ENCODE data around the gene TEAD4.

TEAD4 gene

DNA sequence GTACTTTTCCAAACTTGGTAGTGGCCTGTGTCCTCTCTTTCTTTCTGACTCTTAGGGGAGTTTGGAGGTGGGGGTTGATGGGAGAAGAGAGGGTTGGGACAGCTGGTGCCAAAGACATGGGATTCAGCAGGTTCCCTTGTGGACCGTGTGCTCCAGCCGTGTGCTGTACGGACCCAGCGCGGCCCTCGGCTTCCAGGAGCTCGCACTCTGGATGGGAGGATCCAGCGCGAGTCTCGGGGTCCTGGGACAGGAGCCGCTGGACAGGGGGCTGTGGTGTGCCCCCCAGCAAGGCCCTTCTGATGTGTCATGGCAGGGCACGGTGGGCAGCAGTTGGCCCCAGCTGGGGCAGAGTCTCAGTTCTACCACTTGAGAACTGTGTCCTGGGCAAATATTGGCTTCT, 73.0 kb downstream of the TEAD4 start:
- no peak overlapping the region for H3K27ac ChIP-seq (ENCODE audit: low read length)
- H3K9ac ChIP-seq (ENCODE audit: low read length in 2 of 2), result no peak overlapping the region
- H3K36me3 ChIP-seq (ENCODE audit: control insufficient read depth in 2 of 2, insufficient read depth in 2 of 2, low read length in 2 of 2), result peaks cover 0 to 2% of the 10 kb centered on the region in 2 donors
- H3K4me3 ChIP-seq (ENCODE audit: low read length in 2 of 2), result no peak overlapping the region
- peaks cover 9% of the 10 kb centered on the region for H3K4me1 ChIP-seq (ENCODE audit: control insufficient read depth, insufficient read depth, low read length)
- no peaks in the 10 kb centered on the region for H3K27me3 ChIP-seq (ENCODE audit: control insufficient read depth in 1 of 2, insufficient read depth in 2 of 2, low read length in 2 of 2)
- H3K9me3 ChIP-seq (ENCODE audit: control insufficient read depth in 2 of 2, low read length in 2 of 2), result no peaks in the 10 kb centered on the region

DNA sequence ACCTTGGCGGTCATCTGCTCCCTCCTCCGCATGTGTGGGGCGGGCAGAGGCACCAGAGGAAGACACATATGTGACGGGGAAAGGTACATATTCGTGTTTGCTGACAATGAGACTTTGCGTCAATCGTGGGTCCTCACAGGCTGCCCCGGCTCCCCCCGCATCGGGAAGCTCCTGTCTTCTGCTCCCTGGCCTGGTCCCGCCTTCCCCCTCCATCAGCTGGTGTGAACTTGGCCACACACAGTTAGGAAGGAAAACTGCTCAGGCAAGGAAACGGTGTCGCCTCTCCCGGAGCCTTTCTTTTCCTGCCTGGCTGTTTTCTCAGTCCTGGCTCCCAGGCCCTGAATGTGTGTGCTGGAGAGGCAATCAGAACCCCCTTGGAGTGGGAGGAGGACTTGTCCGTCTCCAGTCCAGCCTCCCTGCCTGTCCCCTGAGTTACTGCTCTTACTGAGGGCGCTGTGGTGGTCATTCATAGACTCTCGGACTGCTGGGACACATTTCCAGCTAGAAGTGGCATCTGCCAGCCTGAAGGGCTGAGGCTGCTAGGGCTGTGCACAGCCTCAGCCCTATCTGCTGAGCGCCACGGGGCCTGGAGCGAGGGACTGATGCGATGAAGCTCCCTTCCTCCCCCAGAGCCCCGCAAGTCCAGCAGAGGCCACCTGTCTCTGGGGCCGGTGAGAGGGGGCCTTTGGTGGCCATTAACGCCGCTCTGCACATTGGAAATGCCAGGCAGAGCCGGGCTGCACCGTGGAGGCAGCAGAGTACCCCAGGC, 73.8 kb downstream of the TEAD4 start:
- H3K36me3 ChIP-seq (ENCODE audit: control insufficient read depth in 2 of 2, insufficient read depth in 2 of 2, low read length in 2 of 2), result peaks cover 0 to 2% of the 10 kb centered on the region in 2 donors
- peaks cover 9% of the 10 kb centered on the region for H3K4me1 ChIP-seq (ENCODE audit: control insufficient read depth, insufficient read depth, low read length)
- H3K27me3 ChIP-seq (ENCODE audit: control insufficient read depth in 1 of 2, insufficient read depth in 2 of 2, low read length in 2 of 2), result no peaks in the 10 kb centered on the region
- H3K27ac ChIP-seq (ENCODE audit: low read length), result no peak overlapping the region
- no peaks in the 10 kb centered on the region for H3K9me3 ChIP-seq (ENCODE audit: control insufficient read depth in 2 of 2, low read length in 2 of 2)
- no peak overlapping the region for H3K4me3 ChIP-seq (ENCODE audit: low read length in 2 of 2)
- no peak overlapping the region for H3K9ac ChIP-seq (ENCODE audit: low read length in 2 of 2)

DNA sequence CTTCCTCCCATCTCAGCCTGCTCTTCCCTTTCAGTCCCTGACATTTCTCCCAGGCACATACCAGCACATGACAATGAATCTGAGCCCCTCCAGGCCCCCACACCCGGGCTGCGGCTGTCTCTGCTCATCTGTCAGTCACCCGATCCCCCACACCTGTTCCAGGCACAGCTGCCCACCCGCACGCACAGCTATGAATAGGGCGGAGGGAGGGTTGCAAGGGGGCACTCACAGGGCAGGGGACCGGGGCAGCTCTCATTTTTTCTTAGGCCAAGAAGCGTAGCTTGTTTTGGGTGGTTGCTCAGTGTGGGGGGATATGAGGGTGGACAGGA, 74.3 kb downstream of the TEAD4 start:
- Histone ChIP-seq H3K9ac (ENCODE audit: low read length in 2 of 2) (no peak overlapping the region), H3K9me3 (ENCODE audit: control insufficient read depth in 2 of 2, low read length in 2 of 2) (no peaks in the 10 kb centered on the region), H3K36me3 (ENCODE audit: control insufficient read depth in 2 of 2, insufficient read depth in 2 of 2, low read length in 2 of 2) (peaks cover 0 to 2% of the 10 kb centered on the region in 2 donors), H3K4me3 (ENCODE audit: low read length in 2 of 2) (no peak overlapping the region), H3K27me3 (ENCODE audit: control insufficient read depth in 1 of 2, insufficient read depth in 2 of 2, low read length in 2 of 2) (no peaks in the 10 kb centered on the region), H3K27ac (ENCODE audit: low read length) (no peak overlapping the region), H3K4me1 (ENCODE audit: control insufficient read depth, insufficient read depth, low read length) (peaks cover 9% of the 10 kb centered on the region)

DNA sequence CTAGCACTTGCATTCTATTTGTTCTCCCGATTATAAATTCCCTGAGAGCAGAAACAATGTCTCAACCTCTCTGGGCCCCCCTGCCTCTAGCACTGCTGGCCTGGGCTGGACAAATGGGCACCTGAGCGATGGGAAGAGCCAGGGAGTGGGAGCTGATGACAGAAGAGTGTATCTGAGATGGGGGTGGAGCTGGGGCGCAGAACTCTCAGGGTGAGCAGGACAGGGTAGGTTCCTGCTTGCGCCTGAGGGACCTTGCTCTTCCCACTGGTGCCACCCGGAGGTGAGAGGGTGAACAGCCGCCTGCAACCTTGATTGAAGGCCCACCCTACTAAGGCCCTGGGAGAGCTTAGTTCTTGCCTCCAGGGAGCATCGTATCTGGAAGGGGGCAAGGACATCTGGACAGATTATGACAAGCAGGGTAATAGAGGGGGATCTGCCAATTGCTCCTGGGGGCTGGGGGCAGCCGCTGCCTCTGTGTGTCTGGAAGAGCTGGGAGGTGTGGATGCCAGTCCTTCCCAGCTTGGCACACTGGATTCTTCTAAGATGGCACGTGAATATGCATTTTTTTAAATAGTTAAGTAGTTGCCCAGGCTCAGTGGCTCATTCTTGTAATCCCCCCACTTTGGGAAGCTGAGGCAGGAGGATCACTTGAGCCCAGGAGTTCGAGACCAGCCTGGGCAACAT, 75.0 kb downstream of the TEAD4 start:
- H3K4me1 ChIP-seq (ENCODE audit: control insufficient read depth, insufficient read depth, low read length), result peaks cover 9% of the 10 kb centered on the region
- H3K9me3 ChIP-seq (ENCODE audit: control insufficient read depth in 2 of 2, low read length in 2 of 2), result no peaks in the 10 kb centered on the region
- H3K9ac ChIP-seq (ENCODE audit: low read length in 2 of 2), result no peak overlapping the region
- no peak overlapping the region for H3K27ac ChIP-seq (ENCODE audit: low read length)
- H3K4me3 ChIP-seq (ENCODE audit: low read length in 2 of 2), result no peak overlapping the region
- no peaks in the 10 kb centered on the region for H3K27me3 ChIP-seq (ENCODE audit: control insufficient read depth in 1 of 2, insufficient read depth in 2 of 2, low read length in 2 of 2)
- H3K36me3 ChIP-seq (ENCODE audit: control insufficient read depth in 2 of 2, insufficient read depth in 2 of 2, low read length in 2 of 2), result peaks cover 2 to 5% of the 10 kb centered on the region in 2 donors

DNA sequence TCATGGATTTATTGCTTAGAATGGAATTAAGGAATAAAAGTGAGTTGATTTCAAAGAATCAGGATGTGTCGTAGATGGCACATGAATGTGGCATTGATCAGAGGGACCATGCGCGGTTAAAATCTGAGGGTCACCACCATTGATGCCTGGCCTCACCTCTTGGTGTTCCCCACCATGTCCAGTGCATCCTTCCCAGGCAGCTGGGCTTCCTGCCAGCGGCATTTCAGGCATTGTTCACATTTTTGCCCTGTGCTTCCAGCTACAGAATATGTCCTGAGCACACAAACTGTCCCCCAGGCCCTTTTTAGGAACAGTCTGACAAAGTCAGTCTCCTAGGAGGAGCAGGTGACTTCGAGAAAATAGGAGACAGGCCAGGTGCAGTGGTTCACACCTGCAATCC, 76.0 kb downstream of the TEAD4 start:
- Histone ChIP-seq H3K9ac (ENCODE audit: low read length in 2 of 2) (no peak overlapping the region), H3K36me3 (ENCODE audit: control insufficient read depth in 2 of 2, insufficient read depth in 2 of 2, low read length in 2 of 2) (peaks cover 2 to 7% of the 10 kb centered on the region in 2 donors)

DNA sequence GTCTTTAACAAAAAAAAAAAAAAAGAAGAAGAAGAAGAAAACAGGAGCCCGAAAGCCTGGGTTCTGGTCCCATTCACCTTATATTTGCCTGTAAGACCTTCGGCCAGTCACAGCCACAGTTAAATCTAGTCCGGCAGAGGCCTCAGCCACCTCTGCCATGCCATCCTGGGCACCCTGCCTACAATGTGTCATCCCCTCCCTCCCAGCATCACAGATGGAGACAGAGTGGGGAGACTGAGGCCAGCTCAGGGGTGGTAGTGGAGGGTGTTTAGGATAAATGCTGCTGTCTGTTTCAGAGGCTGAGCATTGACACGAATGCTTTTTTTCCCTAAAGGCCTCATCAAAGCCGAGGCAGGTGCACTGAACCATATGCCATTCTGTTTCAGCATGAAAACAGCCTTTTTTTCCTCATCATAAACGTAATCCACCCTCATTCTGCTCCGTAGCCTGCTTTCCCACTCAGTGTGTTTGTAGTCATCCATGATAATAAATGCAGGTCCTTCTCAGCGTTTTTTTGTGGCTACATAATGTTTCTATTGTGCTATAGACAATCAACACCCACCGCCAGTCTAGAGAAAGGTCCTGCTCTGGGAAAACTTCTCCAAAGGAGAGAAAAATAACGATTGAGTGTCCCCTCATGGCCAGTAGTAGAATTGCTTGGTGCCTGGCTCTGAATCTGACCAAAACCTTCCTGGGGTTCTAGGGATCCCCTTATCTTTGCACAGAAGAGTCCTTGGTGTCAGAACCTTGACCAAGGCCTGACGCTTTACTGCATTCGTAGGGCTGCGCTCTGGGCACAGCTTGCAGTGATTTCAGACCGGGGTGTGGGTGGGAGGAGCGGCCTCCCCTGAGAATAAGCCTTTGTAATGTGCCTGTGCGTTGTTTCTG, 76.9 kb downstream of the TEAD4 start:
- no peaks in the 10 kb centered on the region for H3K27me3 ChIP-seq (ENCODE audit: control insufficient read depth in 1 of 2, insufficient read depth in 2 of 2, low read length in 2 of 2)
- H3K4me3 ChIP-seq (ENCODE audit: low read length in 2 of 2), result no peak overlapping the region
- peaks cover 2 to 7% of the 10 kb centered on the region in 2 donors for H3K36me3 ChIP-seq (ENCODE audit: control insufficient read depth in 2 of 2, insufficient read depth in 2 of 2, low read length in 2 of 2)

More for the DNA sequence above, 76.0 kb downstream of the TEAD4 start:
- peaks cover 9% of the 10 kb centered on the region for H3K4me1 ChIP-seq (ENCODE audit: control insufficient read depth, insufficient read depth, low read length)
- H3K4me3 ChIP-seq (ENCODE audit: low read length in 2 of 2), result no peak overlapping the region
- H3K9me3 ChIP-seq (ENCODE audit: control insufficient read depth in 2 of 2, low read length in 2 of 2), result no peaks in the 10 kb centered on the region
- H3K27ac ChIP-seq (ENCODE audit: low read length), result no peak overlapping the region
- H3K27me3 ChIP-seq (ENCODE audit: control insufficient read depth in 1 of 2, insufficient read depth in 2 of 2, low read length in 2 of 2), result no peaks in the 10 kb centered on the region

DNA sequence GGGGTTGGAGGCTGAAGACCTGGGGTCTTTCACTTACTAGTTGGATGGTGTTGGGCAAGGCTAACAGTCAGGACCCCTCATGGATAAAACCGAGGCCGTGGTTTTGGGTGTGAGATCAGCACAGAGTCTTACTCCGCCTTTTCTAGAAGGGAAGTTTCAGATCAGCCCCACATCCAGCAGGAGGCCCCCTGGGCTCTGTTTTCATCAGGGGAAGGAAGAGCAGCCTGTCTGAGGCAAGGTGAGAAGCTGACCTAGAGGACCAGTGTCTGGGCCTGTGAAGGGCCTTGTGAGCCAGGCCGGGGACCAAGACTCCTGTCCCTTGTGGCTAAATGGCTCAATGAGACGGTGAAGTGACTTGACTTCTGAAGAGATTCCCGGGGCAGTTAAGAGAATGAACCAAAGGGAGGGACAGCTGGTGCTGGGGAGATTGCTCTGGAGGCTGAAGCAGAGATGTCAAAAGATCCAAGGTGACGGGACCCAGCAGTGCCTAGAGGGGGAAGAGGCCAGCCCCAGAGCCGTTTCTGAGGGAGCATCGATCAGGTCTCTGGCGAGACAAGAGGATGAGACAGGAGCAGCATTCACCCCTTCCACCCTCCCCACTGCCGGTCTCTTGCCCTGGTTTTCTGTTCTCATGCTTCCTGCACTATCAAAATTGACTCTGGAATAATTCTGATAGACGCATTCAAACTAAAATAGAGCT, 77.9 kb downstream of the TEAD4 start:
- no peaks in the 10 kb centered on the region for H3K27me3 ChIP-seq (ENCODE audit: control insufficient read depth in 1 of 2, insufficient read depth in 2 of 2, low read length in 2 of 2)
- H3K9me3 ChIP-seq (ENCODE audit: control insufficient read depth in 2 of 2, low read length in 2 of 2), result no peaks in the 10 kb centered on the region
- no peak overlapping the region for H3K27ac ChIP-seq (ENCODE audit: low read length)
- peaks cover 0 to 7% of the 10 kb centered on the region in 2 donors for H3K36me3 ChIP-seq (ENCODE audit: control insufficient read depth in 2 of 2, insufficient read depth in 2 of 2, low read length in 2 of 2)
- peaks cover 14% of the 10 kb centered on the region for H3K4me1 ChIP-seq (ENCODE audit: control insufficient read depth, insufficient read depth, low read length)
- no peak overlapping the region for H3K4me3 ChIP-seq (ENCODE audit: low read length in 2 of 2)
- H3K9ac ChIP-seq (ENCODE audit: low read length in 2 of 2), result no peak overlapping the region

More for the DNA sequence above, 76.9 kb downstream of the TEAD4 start:
- Histone ChIP-seq H3K27ac (ENCODE audit: low read length) (no peak overlapping the region), H3K9ac (ENCODE audit: low read length in 2 of 2) (no peak overlapping the region), H3K9me3 (ENCODE audit: control insufficient read depth in 2 of 2, low read length in 2 of 2) (no peaks in the 10 kb centered on the region), H3K4me1 (ENCODE audit: control insufficient read depth, insufficient read depth, low read length) (peaks cover 10% of the 10 kb centered on the region)

DNA sequence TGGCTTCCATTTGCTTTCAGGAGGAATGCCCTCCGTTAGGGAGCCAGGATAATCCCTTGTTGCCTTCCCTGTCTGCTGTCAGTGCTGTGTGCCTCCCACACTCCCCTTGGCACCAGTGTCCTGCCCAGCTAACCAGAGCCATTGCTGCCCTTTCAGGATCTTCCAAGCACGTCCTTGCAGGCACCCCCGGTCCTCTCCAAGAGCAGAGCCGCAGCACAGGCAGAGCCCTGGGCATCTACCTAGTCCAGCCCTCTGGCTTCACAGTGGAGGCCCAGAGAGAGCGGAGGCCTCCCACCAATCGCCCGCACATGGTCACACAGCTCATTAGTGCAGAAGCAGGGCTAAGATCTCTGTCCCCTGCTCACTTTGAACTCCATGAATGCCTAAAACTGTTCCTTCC, 79.0 kb downstream of the TEAD4 start:
- no peak overlapping the region for H3K4me3 ChIP-seq (ENCODE audit: low read length in 2 of 2)
- H3K27ac ChIP-seq (ENCODE audit: low read length), result no peak overlapping the region
- peaks cover 0 to 7% of the 10 kb centered on the region in 2 donors for H3K36me3 ChIP-seq (ENCODE audit: control insufficient read depth in 2 of 2, insufficient read depth in 2 of 2, low read length in 2 of 2)
- H3K9me3 ChIP-seq (ENCODE audit: control insufficient read depth in 2 of 2, low read length in 2 of 2), result no peaks in the 10 kb centered on the region
- no peaks in the 10 kb centered on the region for H3K27me3 ChIP-seq (ENCODE audit: control insufficient read depth in 1 of 2, insufficient read depth in 2 of 2, low read length in 2 of 2)
- H3K4me1 ChIP-seq (ENCODE audit: control insufficient read depth, insufficient read depth, low read length), result peaks cover 14% of the 10 kb centered on the region
- no peak overlapping the region for H3K9ac ChIP-seq (ENCODE audit: low read length in 2 of 2)

DNA sequence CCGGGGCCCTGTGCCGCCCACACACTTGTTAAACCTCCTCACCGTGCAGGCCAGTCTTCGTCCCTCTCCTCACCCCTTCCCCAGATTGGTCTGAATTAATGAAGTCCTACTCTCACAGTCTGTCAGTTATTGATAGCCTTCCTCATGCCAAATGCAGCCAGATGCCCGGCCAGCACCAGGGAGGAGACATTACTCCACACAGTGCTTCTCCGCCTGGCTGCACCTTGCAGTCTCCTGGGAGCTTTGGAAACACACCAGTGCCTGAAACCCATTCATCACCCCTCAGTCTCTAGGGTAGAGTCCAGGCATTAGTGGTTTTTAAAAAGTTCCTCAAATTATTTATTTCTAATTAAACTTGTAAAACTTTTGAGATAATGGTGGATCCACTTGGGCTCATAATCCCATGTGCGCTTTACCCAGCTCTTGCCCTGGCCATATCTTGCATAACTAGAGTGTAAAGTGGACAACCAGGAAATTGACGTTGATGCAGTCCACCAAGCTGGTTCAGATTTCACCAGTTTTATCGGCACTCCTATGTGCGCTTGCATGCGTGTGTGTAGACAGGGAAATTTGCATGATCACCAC, 79.8 kb downstream of the TEAD4 start:
- Histone ChIP-seq H3K4me1 (ENCODE audit: control insufficient read depth, insufficient read depth, low read length) (peaks cover 10% of the 10 kb centered on the region), H3K27ac (ENCODE audit: low read length) (no peak overlapping the region), H3K36me3 (ENCODE audit: control insufficient read depth in 2 of 2, insufficient read depth in 2 of 2, low read length in 2 of 2) (peaks cover 0 to 7% of the 10 kb centered on the region in 2 donors), H3K27me3 (ENCODE audit: control insufficient read depth in 1 of 2, insufficient read depth in 2 of 2, low read length in 2 of 2) (no peaks in the 10 kb centered on the region), H3K9me3 (ENCODE audit: control insufficient read depth in 2 of 2, low read length in 2 of 2) (no peaks in the 10 kb centered on the region), H3K4me3 (ENCODE audit: low read length in 2 of 2) (no peak overlapping the region), H3K9ac (ENCODE audit: low read length in 2 of 2) (no peak overlapping the region)
